RWPE2 (cell line): Measurements from ENCODE around the gene RALGAPA2.

Source experiments
- ATAC-seq: fragments of 200-7000 bp; cut with Tn5 transposase; 3 replicates; pipeline ENCODE4 v1.9.1; 2021; ENCODE audit warnings: low read depth
- DNase-seq: peaks from one replicate; pipeline ENCODE4 v3.0.0-alpha.2; 2020; ENCODE audit warnings: low spot score
- H3K27ac ChIP-seq: fragments of 450-650 bp; 2 replicates; pipeline ENCODE4 v1.5.1; 2017; ENCODE audit warnings: mild to moderate bottlenecking; ENCODE audit not compliant: poor library complexity, severe bottlenecking
- H3K27me3 ChIP-seq: fragments of 250-450 bp; sonication (Bioruptor Pico); 2 replicates; pipeline ENCODE4 v1.5.1; 2021; ENCODE audit warnings: mild to moderate bottlenecking, moderate library complexity; ENCODE audit not compliant: insufficient read depth, poor library complexity, severe bottlenecking
- H3K36me3 ChIP-seq: fragments of 250-450 bp; sonication (Bioruptor Pico); 2 replicates; pipeline ENCODE4 v1.5.1; 2020; ENCODE audit warnings: low read depth, mild to moderate bottlenecking, moderate library complexity
- H3K4me1 ChIP-seq: fragments of 250-450 bp; sonication (Bioruptor Pico); 2 replicates; pipeline ENCODE4 v1.5.1; 2021; ENCODE audit warnings: mild to moderate bottlenecking, moderate library complexity; ENCODE audit not compliant: insufficient read depth, poor library complexity, severe bottlenecking
- H3K4me3 ChIP-seq: fragments of 250-450 bp; sonication (Bioruptor Pico); 2 replicates; pipeline ENCODE4 v1.5.1; 2021; ENCODE audit warnings: mild to moderate bottlenecking, moderate library complexity; ENCODE audit not compliant: severe bottlenecking
- H3K9me3 ChIP-seq: fragments of 250-450 bp; sonication (Bioruptor Pico); 2 replicates; pipeline ENCODE4 v1.5.1; 2021; ENCODE audit warnings: mild to moderate bottlenecking, moderate library complexity; ENCODE audit not compliant: severe bottlenecking
- CTCF ChIP-seq: fragments of 450-650 bp; IDR thresholded peaks from one replicate; pipeline ENCODE4 v1.5.1; 2017; ENCODE audit warnings: mild to moderate bottlenecking, moderate library complexity; ENCODE audit not compliant: poor library complexity, severe bottlenecking

RALGAPA2 gene

GRCh38 chr20:20399531-20400500, 312.6 kb downstream of the RALGAPA2 start:
- Histone ChIP-seq H3K27me3 (no peaks in the 10 kb centered on the region), H3K4me3 (no peak overlapping the region), H3K27ac (no peak overlapping the region), H3K9me3 (no peaks in the 10 kb centered on the region), H3K4me1 (no peaks in the 10 kb centered on the region), H3K36me3 (no peaks in the 10 kb centered on the region)
- TF ChIP-seq CTCF: no peak
- no peak for ATAC-seq
- no peak for DNase-seq

GRCh38 chr20:20398123-20398522, 314.3 kb downstream of the RALGAPA2 start:
- Histone ChIP-seq H3K4me3 (no peak overlapping the region), H3K4me1 (no peaks in the 10 kb centered on the region), H3K27me3 (no peaks in the 10 kb centered on the region), H3K9me3 (no peaks in the 10 kb centered on the region), H3K27ac (no peak overlapping the region), H3K36me3 (no peaks in the 10 kb centered on the region)
- no peak for TF ChIP-seq CTCF
- ATAC-seq (no peak), DNase-seq (no peak)

- DNase-seq: no peak
- TF ChIP-seq CTCF: no peak
- H3K9me3 ChIP-seq: no peaks in the 10 kb centered on the region
- no peaks in the 10 kb centered on the region for H3K36me3 ChIP-seq
- H3K27me3 ChIP-seq: no peaks in the 10 kb centered on the region
- ATAC-seq: no peak
- H3K4me1 ChIP-seq: no peaks in the 10 kb centered on the region
- no peak overlapping the region for H3K4me3 ChIP-seq
- no peak overlapping the region for H3K27ac ChIP-seq
Measured at GRCh38 chr20:20396794-20397193, 315.6 kb downstream of the RALGAPA2 start.

- H3K4me3 ChIP-seq: no peak overlapping the region
- TF ChIP-seq CTCF: no peak
- no peak for ATAC-seq
Measured at GRCh38 chr20:20395903-20396568, 316.4 kb downstream of the RALGAPA2 start.

More at GRCh38 chr20:20395903-20396568, 316.4 kb downstream of the RALGAPA2 start:
- no peak for DNase-seq
- Histone ChIP-seq H3K36me3 (no peaks in the 10 kb centered on the region), H3K4me1 (no peaks in the 10 kb centered on the region), H3K27me3 (no peaks in the 10 kb centered on the region), H3K9me3 (no peaks in the 10 kb centered on the region), H3K27ac (no peak overlapping the region)
